ENCODE results near the gene PPP1R9B. TPM values are rescaled to one million over a fixed set of nuclear protein-coding genes. Genes with fewer than 3 reads are reported as not detected.

PPP1R9B gene
- total RNA-seq, 1 donor from 2014 or later, result 63.5 TPM

GRCh38 chr17:50149417-50150353, 792 bp downstream of the PPP1R9B start:
- H3K9me3 ChIP-seq, result no peaks in the 10 kb centered on the region
- H3K36me3 ChIP-seq, result peaks cover 7 to 8% of the 10 kb centered on the region in 2 donors
- peak in 1 of 3 experiments; percentile 23 for TF ChIP-seq CTCF (IDR thresholded peaks at IDR 0.05)
- H3K4me1 ChIP-seq, result peaks cover 35 to 55% of the 10 kb centered on the region in 2 donors
- DNase-seq (ENCODE audit: low spot score in 2 of 2), result no peak
- intact Hi-C loops (cut with DNase I), result loop anchor here (5.0 kb wide), 3 partner anchors 37 to 52 kb away; partner anchors contain the start of gene PDK2
- peak overlapping the region; percentile 73 to 76 for H3K4me3 ChIP-seq
- peak overlapping the region; percentile 91 to 93 for H3K27ac ChIP-seq
- H3K27me3 ChIP-seq, result no peaks in the 10 kb centered on the region

GRCh38 chr17:50149091-50149416, 1.4 kb downstream of the PPP1R9B start:
- no peaks in the 10 kb centered on the region for H3K27me3 ChIP-seq
- peak overlapping the region; percentile 73 to 76 for H3K4me3 ChIP-seq
- peak in 1 of 2 donors; percentile 82 for DNase-seq (ENCODE audit: low spot score in 2 of 2)
- intact Hi-C loops (cut with DNase I), result loop anchor here (5.0 kb wide), 3 partner anchors 37 to 52 kb away; partner anchors contain the start of gene PDK2
- TF ChIP-seq CTCF (IDR thresholded peaks at IDR 0.05), result no peak
- peaks cover 28 to 49% of the 10 kb centered on the region in 2 donors for H3K4me1 ChIP-seq
- peaks cover 13 to 15% of the 10 kb centered on the region in 2 donors for H3K36me3 ChIP-seq
- peak overlapping the region; percentile 89 to 93 for H3K27ac ChIP-seq
- no peaks in the 10 kb centered on the region for H3K9me3 ChIP-seq

- peak; percentile 52 to 75 for DNase-seq (ENCODE audit: low spot score in 2 of 2)
- Histone ChIP-seq H3K27ac (peak overlapping the region; percentile 89 to 93), H3K27me3 (no peaks in the 10 kb centered on the region), H3K9me3 (no peaks in the 10 kb centered on the region), H3K4me1 (peaks cover 27 to 43% of the 10 kb centered on the region in 2 donors), H3K4me3 (peak overlapping the region; percentile 73 to 76), H3K36me3 (peaks cover 19 to 21% of the 10 kb centered on the region in 2 donors)
- intact Hi-C loops (cut with DNase I), result loop anchor here (5.0 kb wide), 3 partner anchors 36 to 51 kb away; partner anchors contain the start of gene PDK2
- peak in 2 of 3 experiments; percentile 9 to 28 for TF ChIP-seq CTCF (IDR thresholded peaks at IDR 0.05)
Observed at GRCh38 chr17:50148226-50149090, 2.0 kb downstream of the PPP1R9B start.

- no peaks in the 10 kb centered on the region for H3K9me3 ChIP-seq
- peaks cover 25 to 27% of the 10 kb centered on the region in 2 donors for H3K36me3 ChIP-seq
- peak overlapping the region; percentile 73 to 76 for H3K4me3 ChIP-seq
- peak overlapping the region; percentile 89 to 93 for H3K27ac ChIP-seq
- peaks cover 27 to 38% of the 10 kb centered on the region in 2 donors for H3K4me1 ChIP-seq
- no peaks in the 10 kb centered on the region for H3K27me3 ChIP-seq
- TF ChIP-seq CTCF (IDR thresholded peaks at IDR 0.05), result no peak
- peak in 1 of 2 donors; percentile 78 for DNase-seq (ENCODE audit: low spot score in 2 of 2)
- intact Hi-C loops (cut with DNase I), result loop anchor here (5.0 kb wide), 3 partner anchors 36 to 51 kb away; partner anchors contain the start of gene PDK2
Observed at GRCh38 chr17:50147841-50148225, 2.6 kb downstream of the PPP1R9B start.
